ENCODE results near the gene GJA10. TPM values are rescaled to one million over a fixed set of nuclear protein-coding genes. Genes with fewer than 3 reads are reported as not detected.
"Not testable (repeated sequence)": the region's sequence is repeated elsewhere in the genome, so short reads cannot be mapped to it uniquely, and the experiment has no call there.

Gene GJA10
- not detected for total RNA-seq

DNA sequence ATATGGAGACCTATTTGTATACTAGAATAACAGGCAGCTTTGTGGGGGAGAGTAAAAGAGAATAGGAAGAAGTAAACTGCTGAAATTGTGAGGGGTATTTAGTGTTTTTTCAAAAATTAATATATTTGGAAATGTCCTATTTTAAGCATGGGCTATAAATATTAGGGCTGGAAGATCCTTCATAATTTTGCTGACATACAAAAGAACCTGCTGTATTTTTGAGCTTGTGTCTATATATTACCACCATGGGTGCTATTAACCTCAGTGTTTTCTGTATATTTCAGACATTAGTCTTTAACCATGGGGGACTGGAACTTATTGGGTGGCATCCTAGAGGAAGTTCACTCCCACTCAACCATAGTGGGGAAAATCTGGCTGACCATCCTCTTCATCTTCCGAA lies at the start of gene GJA10:
Gene GJA10 (plus strand): TSS at position 301 of the 400 bp plus-strand sequence. CDS start 0 bp downstream, at position 301.
- no peak for DNase-seq

DNA sequence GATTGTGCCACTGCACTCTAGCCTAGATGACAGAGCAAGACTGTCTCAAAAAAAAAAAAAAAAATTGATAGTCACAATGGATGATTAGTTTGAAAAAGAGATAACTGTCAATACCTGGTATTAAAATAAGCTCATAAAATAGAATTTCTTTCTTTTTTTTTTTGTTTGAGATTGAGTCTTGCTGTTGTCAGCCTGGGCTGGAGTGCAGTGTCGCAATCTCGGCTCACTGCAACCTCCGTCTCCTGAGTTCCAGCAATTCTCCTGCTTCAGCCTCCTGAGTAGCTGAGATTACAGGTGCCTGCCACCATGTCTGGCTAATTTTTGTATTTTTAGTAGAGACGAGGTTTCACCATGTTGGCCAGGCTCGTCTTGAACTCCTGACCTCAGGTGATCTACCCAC lies 46.8 kb upstream of the GJA10 start:
- DNase-seq: not testable (repeated sequence)

DNA sequence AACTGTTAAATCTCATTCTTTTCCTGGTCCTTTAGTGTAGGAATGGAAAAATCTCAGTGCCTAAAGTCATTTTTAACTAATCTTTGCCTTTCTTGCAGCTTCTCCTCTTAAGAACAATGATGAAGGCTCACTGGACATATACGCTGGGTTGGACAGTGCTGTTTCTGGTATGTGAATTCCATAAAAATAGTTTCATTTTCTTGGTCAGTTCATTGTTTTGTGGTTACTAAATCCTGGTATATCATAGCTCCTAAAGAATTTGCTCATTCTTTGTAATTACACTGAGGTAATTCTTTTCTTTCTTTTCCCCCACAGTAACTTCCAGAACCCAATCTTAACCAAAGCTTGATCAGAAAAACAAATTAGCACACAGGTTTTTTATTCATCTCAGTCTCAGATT lies 41.2 kb upstream of the GJA10 start:
- no peak for DNase-seq

DNA sequence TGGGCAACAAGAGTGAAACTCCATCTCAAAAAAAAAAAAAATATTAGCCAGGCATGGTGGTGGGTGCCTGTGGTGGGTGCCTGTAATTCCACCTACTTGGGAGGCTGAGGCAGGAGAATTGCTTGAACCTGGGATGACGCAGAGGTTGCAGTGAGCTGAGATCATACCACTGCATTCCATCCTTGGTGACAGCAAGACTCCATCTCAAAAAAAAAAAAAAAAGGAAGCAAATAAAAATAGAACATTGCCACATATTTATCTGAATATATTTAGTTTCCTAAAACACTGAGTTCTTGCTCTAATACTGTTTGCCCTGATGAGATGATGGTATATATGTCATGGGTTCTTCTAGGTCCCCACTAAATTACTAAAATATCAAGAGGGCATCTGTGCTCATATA lies 36.2 kb upstream of the GJA10 start:
- DNase-seq: no peak

DNA sequence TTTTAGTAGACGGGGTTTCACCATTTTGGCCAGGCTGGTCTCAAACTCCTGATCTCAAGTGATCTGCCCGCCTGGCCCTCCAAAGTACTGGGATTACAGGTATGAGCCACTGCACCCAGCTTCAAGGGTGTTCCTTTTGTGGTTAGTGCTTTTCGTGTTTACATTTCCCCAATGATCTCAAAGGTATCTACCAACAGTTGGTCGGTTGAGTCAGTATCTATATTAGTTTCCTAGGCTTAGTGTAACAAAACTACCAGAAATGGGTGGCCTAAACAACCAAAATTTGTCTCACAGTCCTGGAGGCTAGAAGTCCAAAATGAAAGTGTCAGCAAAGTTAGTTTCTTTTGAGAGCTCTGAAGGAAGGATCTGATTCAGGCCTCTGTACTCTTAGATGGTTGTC lies 34.5 kb upstream of the GJA10 start:
- DNase-seq: no peak

DNA sequence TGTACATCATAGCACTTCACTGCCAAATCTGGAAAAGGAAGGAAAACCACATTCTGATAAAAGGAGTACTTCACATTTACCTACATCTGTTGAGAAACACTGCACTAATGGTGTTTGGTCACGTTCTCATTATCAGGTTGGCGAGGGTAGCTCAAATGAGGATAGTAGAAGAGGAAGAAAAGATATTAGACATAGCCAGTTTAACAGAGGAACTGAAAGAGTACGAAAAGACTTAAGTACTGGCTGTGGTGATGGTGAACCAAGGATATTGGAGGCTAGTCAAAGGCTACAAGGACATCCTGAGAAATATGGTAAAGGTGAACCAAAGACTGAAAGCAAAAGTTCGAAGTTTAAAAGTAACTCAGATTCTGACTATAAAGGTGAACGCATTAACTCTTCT lies 32.0 kb upstream of the GJA10 start:
- no peak for DNase-seq

DNA sequence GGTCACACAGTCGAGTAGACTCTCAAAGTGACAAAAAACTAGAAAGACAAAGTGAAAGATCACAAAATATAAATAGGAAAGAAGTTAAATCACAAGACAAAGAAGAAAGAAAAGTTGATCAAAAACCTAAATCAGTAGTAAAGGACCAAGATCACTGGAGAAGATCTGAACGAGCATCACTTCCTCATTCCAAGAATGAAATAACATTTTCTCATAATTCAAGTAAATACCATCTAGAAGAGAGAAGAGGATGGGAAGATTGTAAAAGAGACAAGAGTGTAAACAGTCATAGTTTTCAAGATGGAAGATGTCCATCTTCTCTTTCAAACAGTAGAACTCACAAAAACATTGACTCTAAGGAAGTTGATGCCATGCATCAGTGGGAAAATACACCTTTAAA lies 31.6 kb upstream of the GJA10 start:
- DNase-seq: no peak

DNA sequence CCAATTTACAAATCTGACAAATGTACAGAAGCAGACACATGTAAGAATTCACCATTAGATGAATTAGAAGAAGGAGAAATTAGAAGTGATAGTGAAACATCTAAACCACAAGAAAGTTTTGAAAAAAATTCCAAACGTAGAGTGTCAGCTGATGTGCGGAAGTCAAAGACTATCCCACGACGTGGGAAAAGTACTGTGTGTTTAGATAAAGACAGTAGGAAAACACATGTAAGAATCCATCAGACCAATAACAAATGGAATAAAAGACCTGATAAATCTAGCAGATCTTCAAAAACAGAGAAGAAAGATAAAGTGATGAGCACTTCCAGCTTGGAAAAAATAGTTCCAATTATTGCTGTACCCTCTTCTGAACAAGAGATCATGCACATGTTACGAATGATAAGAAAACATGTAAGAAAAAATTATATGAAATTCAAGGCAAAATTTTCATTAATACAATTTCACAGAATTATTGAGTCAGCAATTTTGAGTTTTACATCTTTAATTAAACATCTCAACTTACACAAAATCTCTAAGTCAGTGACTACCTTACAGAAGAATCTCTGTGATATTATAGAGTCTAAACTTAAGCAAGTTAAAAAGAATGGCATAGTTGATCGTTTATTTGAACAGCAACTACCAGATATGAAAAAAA lies 28.1 kb upstream of the GJA10 start:
- DNase-seq: no peak

DNA sequence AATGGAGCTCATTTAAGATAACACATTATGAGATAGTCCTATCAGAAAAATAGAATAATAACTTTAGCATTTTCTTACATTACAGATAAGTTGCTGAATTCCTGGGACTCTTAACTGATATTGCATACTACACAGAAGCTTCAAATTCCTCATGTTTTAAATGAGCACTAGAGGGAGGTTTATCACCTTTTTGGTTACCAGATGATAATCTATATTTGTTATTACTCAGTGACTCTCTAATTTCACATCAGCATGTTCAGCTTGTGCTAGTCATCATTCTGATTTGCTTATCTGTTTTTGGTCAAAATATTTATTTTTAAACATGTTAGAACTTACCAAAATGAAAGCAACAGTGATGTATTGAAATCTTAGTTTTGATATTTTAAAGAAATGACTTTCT lies 20.5 kb upstream of the GJA10 start:
- no peak for DNase-seq

DNA sequence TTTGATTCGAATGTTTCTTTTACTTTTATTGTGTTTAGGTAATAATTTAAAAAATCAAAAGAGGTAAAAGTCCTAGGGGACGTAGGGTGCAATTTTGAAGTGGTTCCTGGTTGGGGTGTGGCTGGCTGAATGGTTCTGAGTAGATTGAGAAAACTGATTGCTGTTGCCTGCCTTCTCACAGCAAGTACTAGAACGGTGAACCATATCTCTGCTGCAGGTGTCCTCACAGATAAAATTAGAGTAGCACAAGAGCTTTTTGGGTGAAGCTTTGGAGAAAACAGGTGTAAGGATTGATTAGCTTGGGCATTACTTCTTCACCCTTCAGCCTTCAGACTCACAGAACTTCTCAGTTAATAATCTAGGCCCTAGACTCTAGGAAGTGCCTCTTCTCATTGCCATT lies 19.8 kb upstream of the GJA10 start:
- DNase-seq: no peak

DNA sequence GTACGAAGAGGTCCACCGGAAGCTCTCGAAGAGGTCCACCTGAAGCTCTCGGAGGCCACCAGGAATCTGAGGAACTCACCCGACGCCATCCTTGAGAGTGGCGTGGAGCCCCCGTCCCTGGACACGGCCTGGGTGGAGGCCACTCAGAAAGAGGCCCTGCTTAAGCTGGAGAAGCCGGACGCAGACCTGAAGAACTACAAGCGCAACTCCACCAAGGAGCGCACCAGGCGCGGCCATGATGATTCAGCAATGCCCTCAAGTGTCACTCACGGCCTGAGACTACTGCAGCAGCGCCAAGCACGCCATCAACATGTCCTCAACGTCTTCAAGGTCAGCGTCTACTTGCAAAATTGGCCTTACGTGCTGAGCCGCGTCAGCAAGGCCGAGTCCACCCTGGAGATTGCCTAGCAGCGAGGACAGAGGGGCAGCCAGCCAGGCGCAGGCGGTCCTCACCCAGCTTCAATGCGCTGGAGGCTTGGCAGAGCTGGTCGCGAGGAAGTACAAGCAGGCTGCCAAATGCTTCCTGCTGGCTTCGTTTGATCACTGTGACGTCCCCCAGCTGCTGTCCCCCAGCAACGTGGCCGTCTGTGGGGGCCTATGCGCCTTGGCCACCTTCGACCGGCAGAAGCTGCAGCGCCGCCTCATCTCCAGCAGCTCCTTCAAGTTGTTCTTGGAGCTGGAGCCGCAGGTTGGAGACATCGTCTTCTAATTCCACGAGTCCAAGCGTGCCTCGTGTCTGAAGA lies 7.7 kb upstream of the GJA10 start:
- no peak for DNase-seq

DNA sequence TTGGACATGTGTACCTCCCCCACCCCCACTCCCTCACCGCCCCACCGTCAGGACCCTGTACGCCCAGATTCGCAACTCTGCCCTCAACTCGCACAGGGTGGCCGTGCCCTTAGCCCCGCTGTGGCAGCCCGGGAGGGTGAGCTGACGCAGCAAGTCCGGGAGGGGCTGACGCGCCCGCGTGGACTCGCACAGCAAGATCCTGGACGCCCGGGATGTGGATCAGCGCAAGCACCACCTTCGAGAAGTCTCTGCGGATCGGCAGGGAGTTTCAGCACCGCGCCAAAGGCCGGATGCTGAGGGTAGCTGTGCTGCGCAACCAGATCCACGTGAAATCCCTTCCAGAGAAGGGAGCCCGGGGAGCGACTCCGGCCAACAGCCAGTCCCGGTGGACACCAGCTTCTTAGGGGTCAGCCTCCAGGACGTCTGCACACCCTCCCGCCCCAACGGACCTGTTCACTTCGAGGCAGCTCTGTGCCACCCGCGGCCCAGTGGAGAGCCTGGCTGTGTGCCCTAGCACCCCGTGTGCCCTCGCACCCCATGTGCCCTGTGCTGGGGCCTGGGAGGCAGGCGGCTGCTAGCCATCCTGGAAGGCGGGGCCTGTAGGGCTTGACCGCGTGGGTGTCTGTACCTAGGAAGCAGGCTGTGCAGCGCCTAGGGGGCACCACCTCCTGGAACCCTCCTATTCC lies 6.7 kb upstream of the GJA10 start:
- DNase-seq: no peak

DNA sequence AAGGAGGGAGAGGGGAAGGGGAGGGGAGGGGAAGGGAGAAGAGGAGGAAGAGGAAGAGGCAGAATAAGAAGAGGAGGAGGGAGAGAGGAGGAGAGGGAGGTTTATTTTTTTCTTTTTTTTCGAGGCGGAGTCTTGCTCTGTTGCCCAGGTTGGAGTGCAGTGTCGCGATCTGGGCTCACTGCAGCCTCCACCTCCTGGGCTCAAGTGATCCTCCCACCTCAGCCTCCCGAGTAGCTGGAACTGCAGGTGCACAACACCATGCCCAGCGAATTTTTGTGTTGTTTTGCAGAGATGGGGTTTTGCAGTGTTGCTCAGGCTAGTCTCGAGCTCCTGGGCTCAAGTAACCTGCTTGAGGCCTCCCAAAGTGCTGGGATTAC lies 6.1 kb upstream of the GJA10 start:
- DNase-seq: no peak

DNA sequence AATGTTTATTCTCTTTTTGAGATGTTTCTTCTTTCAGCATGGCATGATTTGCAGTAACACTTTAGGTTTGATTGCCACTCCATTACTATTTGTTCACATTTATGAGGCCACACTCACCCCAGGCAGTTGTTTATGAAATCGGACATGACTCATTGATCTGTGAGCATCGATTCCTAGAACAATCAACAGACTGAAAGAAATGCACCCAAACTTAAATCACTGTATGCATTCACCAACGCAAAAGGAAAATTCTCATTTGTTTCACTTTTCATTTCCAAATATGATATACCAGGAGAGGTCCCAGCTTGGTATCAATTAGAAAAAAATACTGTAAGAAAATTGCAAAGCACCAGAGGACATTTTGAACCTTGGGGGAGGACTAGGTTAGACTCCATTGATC lies 5.4 kb upstream of the GJA10 start:
- DNase-seq: no peak

DNA sequence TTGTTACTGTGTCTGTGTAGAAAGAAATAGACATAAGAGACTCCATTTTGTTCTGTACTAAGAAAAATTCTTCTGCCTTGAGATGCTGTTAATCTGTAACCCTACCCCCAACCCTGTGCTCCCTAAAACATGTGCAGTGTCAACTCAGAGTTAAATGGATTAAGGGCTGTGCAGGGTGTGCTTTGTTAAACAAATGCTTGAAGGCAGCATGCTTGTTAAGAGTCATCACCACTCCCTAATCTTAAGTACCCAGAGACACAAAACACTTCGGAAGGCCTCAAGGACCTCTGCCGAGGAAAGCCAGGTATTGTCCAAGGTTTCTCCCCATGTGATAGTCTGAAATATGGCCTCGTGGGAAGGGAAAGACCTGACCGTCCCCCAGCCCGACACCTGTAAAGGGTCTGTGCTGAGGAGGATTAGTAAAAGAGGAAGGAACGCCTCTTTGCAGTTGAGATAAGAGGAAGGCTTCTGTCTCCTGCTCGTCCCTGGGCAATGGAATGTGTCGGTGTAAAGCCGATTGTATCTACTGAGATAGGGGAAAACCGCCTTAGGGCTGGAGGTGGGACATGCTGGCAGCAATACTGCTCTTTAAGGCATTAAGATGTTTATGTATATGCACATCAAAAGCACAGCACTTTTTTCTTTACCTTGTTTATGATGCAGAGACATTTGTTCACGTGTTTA lies 3.3 kb upstream of the GJA10 start:
- not testable (repeated sequence) for DNase-seq

DNA sequence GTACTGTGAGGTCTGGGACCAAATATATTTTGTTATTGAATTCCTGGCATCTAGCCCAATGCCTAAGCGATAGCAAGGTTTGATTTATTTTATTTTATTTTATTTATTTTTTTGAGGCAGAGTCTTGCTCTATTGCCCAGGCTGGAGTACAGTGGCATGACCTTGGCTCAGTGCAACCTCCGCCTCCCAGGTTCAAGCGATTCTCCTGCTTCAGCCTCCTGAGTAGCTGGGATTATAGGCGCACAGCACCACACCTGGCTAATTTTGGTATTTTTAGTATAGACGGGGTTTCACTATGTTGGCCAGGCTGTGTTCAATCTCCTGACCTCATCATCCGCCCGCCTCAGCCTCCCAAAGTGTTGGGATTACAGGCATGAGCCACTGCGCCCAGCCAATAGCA lies 1.7 kb upstream of the GJA10 start:
- DNase-seq: not testable (repeated sequence)

DNA sequence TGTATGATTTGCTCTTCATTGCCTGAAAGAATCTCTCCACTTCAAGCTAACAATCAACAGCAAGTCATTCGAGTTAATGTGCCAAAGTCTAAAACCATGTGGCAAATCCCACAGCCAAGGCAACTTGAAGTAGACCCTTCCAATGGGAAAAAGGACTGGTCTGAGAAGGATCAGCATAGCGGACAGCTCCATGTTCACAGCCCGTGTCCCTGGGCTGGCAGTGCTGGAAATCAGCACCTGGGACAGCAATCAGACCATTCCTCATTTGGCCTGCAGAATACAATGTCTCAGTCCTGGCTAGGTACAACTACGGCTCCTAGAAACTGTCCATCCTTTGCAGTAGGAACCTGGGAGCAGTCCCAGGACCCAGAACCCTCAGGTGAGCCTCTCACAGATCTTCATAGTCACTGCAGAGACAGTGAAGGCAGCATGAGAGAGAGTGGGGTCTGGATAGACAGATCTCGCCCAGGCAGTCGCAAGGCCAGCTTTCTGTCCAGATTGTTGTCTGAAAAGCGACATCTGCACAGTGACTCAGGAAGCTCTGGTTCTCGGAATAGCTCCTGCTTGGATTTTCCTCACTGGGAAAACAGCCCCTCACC lies 1.1 kb downstream of the GJA10 start:
- peak; percentile 78 for DNase-seq

DNA sequence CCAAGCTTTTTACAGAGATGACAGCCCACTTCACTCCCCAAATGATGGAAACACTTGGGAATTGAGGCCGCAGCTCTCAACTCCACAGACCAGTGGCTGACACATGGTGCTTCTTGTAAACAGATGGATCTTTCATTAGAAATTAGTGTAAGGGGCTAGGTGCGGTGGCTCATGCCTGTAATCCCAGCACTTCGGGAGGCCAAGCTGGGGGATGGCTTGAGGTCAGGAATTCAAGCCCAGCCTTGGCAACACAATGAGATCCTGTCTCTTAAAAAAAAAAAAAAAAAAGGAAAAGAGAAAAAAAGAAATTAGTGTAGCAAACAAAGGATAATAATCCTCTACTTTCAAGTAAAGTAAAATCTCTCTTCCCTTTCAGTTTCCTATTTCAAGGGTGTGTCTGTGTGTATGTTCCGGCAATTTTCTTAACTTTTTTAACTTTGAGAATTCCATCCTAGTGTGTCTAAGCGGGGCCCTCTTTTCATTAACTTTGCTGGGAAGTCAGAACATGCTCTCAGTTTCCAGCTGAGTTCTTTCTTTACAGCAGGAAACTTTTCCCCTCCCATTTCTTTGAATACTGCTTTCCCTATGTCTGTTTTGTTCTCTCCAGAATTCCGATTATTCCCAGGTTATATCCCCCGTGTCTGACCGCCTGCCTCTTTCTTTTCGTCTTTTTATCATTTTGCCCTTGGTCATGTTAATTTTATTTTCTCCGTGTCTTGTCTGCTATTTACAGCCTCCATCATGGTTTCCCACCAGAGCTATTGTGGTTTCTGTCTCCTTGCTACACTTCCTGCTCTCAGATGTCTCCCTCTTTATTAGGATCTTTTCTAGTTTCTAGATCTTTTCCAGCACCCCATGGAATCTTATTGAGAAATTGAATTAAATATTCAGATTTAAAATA lies 16.0 kb downstream of the GJA10 start:
- DNase-seq: not testable (repeated sequence)

DNA sequence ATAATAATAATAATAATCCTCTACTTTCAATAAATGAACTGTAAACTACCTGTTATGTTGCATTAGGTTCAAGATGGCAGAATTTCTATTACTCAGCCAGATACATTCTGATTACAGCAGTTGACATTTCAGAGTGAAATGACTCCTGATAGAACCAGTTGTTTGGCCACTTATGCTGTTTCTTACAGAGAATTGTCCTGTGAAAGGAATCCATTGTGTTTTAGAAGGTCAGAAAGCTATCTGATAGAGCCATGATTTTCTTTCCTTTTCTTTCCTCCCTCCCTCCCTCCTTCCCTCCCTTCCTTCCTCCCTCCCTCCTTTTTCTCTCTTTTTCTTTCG lies 16.6 kb downstream of the GJA10 start:
- DNase-seq: no peak

DNA sequence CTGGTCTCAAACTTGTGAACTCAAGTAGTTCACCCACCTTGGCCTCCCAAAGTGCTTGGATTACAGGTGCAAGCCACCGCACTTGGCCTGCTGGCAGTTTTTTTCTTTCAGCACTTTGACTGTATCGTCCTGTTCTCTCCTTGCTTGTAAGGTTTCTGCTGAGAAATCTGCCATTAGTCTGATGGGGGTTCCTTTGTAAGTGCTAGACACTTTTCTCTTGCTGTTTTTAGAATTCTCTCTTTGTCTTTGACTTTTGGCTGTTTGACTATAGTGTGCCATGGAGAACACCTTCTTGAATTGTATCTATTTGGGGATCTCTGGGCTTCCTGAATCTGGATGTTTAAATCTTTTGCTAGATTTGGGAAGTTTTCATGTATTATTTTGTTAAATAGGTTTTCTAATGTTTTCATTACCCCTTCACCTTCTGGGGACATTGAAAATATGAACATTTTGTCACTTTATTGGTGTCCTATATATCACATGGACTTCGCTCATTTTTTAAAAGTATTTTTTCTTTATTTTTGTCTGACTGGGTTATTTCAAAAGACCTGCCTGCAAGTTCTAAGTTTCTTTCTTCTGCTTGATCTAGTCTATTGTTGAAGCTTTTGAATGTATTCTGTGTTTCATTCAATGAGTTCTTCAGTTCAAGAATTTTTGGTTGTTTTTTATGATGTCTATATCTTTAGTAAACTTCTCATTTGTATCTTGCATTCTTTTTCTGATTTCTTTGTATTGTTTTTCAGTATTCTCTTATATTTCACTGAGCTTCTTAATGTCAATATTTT lies 22.1 kb downstream of the GJA10 start:
- no peak for DNase-seq

DNA sequence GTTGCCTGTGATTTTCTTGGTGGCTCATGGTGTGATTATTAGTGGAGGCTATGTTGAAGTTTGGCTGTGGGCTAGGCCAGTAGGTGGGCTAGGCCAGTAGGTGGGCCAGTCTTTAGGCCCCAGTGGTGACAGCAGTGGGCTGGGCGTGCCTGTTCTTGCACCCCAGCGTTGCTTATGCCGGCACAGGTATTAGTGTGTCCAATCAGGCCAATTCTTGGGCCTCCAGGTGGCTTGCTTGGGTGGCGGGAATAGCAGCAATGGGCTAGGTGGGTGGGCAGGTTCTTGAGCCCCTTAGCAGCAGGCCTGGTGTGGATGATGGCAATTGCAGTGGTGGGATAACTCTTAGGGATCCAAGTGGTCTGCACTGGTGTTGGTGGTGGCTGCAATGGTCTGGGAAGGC lies 22.9 kb downstream of the GJA10 start:
- no peak for DNase-seq
